HFF-Myc (cell line): ENCODE measurements around the gene NPIPA3.
"Not testable (repeated sequence)": the region's sequence is repeated elsewhere in the genome, so short reads cannot be mapped to it uniquely, and the experiment has no call there.

Experiments
- DNase-seq: peaks from one replicate; pipeline ENCODE4 v3.0.0-alpha.2; 2011; ENCODE audit warnings: low read depth; ENCODE audit errors: extremely low read depth
- H3K4me3 ChIP-seq: replicated peaks from 2 replicates; pipeline ENCODE4 v1.5.1; 2011; ENCODE audit warnings: low read depth, mild to moderate bottlenecking, control low read depth, low read length
- CTCF ChIP-seq: IDR thresholded peaks from 2 replicates; pipeline ENCODE4 v1.5.1; 2012; ENCODE audit warnings: mild to moderate bottlenecking, low read depth, low read length, control low read depth; ENCODE audit errors: missing control alignments

NPIPA3 gene

DNA sequence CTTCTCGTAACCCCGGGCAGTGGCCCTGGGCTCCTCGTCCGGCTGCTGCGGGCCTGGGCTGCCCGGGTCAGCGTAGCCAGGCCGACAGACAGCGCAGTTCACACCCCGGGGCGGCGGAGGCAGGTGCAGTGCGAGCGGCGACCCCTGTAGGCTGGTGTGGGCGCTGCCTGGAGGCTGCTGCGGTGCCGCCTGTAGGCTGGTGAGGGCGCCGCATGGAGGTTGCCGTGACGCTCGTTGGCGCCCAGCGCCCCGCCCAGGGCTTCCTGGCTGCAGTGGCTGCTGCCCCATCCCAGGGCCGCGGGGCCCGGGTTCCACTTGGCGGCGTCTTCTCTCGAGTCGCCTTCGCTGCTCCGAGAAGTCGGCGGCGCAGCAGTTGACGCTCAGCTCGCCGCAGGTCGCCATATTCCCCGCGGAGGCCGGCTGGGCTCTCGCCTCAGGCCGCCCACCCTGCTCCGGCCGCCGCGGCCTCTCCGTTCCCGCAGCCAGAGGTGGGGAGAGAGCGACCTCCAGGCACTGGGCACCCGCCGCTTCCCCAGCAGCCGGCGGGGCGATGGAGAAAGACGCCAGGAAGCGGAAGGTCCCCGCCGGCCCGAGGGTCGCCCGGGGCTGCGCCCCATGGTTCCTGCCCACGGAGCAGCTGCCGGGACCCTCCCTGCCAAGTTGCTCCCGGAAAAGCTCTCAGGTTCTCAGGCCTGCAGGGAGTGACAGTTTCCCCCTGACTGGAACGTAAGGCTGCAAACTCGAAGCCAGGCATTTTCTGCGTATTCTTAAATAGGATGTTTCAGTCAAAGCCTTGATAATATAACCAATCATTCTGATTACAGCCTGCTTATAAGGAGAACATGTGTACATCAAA lies at the start of gene NPIPA3:
Gene NPIPA3 (plus strand): TSS at position 256 of the 856 bp plus-strand sequence. CDS start 5,533 bp downstream, outside the sequence.
- not testable (repeated sequence) for H3K4me3 ChIP-seq

GRCh38 chr16:14658063-14658462 lies 45.1 kb upstream of the NPIPA3 start:
- no peak for DNase-seq
- H3K4me3 ChIP-seq, result no peak overlapping the region
- no peak for TF ChIP-seq CTCF

More for the DNA sequence above, at the start of gene NPIPA3:
- DNase-seq, result not testable (repeated sequence)

DNA sequence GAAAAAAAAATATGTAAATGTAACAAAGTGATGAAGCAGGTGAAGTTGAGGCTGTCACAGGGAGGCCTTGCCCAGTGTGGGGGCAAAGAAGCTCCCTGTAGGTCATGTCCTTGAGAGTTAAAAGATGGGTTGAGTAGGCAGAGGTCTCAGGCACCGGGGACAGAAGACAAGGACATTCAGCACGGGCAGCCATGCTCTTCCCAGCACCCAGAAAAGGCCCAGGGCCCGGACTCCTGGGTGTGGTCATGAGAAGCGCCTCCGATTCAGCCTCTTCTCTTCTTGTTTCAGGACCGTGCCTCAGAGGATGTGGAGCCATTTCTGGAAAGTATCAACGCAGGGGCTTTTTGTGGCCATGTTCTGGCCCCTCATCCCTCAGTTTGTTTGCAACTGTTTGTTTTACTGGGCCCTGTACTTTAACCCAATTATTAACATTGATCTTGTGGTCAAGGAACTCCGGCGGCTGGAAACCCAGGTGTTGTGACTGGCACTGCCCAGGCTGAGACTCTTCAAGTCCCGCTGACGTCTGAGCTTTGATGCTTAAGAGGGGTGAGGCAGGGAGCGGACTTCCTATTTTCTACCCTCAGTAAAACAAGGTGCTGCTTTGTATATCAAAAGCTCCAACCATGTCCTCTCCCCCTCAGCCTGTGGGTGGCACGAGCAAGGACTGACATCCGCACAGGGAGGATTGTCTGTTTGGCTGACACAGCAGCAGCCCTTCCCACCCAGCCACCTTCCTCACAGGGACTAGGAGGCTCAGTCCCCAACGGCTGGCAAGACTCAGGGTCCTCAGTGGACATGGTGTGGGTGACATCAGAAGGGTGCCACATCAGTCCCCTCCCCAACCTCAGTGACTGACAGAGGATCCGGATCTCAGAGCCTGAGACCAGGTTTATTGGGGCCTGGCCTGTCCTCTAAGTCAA lies 35.6 kb upstream of the NPIPA3 start:
- no peak for DNase-seq
- H3K4me3 ChIP-seq, result no peak overlapping the region
- TF ChIP-seq CTCF, result no peak

GRCh38 chr16:14668556-14669223 lies 34.5 kb upstream of the NPIPA3 start:
- TF ChIP-seq CTCF, result no peak
- no peak for DNase-seq
- no peak overlapping the region for H3K4me3 ChIP-seq

GRCh38 chr16:14669776-14670175 lies 33.4 kb upstream of the NPIPA3 start:
- DNase-seq, result no peak
- TF ChIP-seq CTCF, result no peak
- no peak overlapping the region for H3K4me3 ChIP-seq

DNA sequence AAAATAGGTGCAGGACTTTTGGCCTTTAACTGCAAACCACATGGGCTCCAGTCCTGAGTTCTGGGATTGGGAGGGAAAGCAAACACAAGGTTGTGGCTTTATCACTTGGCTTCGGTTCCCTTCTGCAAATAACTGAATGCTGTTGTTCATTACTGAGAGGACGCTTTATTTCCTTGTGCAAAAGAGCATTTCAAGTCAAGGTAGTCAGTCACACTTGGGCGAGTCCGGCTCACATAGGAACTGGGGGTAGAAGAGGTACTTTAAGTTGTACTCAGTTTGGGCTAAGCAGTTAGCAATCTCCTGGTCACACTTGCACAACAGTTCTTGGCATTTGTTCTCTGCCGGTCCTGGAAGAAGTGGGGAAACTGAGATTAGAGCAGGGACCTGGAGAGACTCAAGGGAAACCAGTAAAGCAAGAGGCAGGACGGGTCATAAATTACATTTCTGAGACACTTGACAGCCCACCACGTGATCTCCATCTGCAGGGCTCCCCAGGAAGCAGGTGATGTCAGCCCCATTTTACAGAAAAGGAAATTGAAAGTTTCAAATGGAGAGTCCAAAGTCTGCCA lies 30.7 kb upstream of the NPIPA3 start:
- TF ChIP-seq CTCF, result no peak
- no peak for DNase-seq
- no peak overlapping the region for H3K4me3 ChIP-seq
